H7 (cell line): ENCODE results near the gene PTN. TPM values are rescaled to one million over a fixed set of nuclear protein-coding genes. Genes with fewer than 3 reads are reported as not detected.
"Not testable (repeated sequence)": the region's sequence is repeated elsewhere in the genome, so short reads cannot be mapped to it uniquely, and the experiment has no call there.

ENCODE experiments used
- DNase-seq: peaks from one replicate; pipeline ENCODE4 v3.0.0; 2012
- H3K27me3 ChIP-seq: 2 replicates; pipeline ENCODE4 v1.6.0; 2011; ENCODE audit warnings: mild to moderate bottlenecking, low read length; ENCODE audit not compliant: control insufficient read depth, insufficient read depth
- H3K36me3 ChIP-seq: replicated peaks from 2 replicates; pipeline ENCODE4 v1.5.1; 2011; ENCODE audit warnings: low read length; ENCODE audit not compliant: control insufficient read depth, insufficient read depth
- H3K4me3 ChIP-seq: 2 replicates; pipeline ENCODE4 v1.5.1; 2011; ENCODE audit warnings: low read depth, mild to moderate bottlenecking, control low read depth, low read length, moderate library complexity; ENCODE audit not compliant: insufficient read depth
- total RNA-seq: library from RNA; depleted of rRNA; stranded (reverse); fragments of >200 nt; shearing (Covaris generic); gene quantifications from 2 replicates; pipeline ENCODE4 v1.2.3, GENCODE V29; 2014

Gene PTN
- total RNA-seq, 1 experiment from 2014 or later, result 15.0 TPM

GRCh38 chr7:137302081-137302480, 41.5 kb downstream of the PTN start:
- DNase-seq, result no peak
- H3K4me3 ChIP-seq, result no peak overlapping the region
- H3K27me3 ChIP-seq, result no peaks in the 10 kb centered on the region
- no peaks in the 10 kb centered on the region for H3K36me3 ChIP-seq

- DNase-seq, result no peak
- Histone ChIP-seq H3K27me3 (no peaks in the 10 kb centered on the region), H3K4me3 (no peak overlapping the region), H3K36me3 (no peaks in the 10 kb centered on the region)
These were observed 45.1 kb downstream of the PTN start for GRCh38 chr7:137298464-137298794.

- no peak for DNase-seq
- H3K4me3 ChIP-seq, result no peak overlapping the region
These were observed 45.7 kb downstream of the PTN start for GRCh38 chr7:137297551-137298463.

GRCh38 chr7:137296576-137296975, 47.0 kb downstream of the PTN start:
- no peak overlapping the region for H3K4me3 ChIP-seq
- no peak for DNase-seq
- no peaks in the 10 kb centered on the region for H3K36me3 ChIP-seq
- H3K27me3 ChIP-seq, result no peaks in the 10 kb centered on the region

More at GRCh38 chr7:137297551-137298463, 45.7 kb downstream of the PTN start:
- Histone ChIP-seq H3K27me3 (no peaks in the 10 kb centered on the region), H3K36me3 (no peaks in the 10 kb centered on the region)

- DNase-seq, result no peak
- H3K36me3 ChIP-seq, result no peaks in the 10 kb centered on the region
- H3K4me3 ChIP-seq, result no peak overlapping the region
- no peaks in the 10 kb centered on the region for H3K27me3 ChIP-seq
These were observed 47.7 kb downstream of the PTN start for GRCh38 chr7:137295739-137296324.

GRCh38 chr7:137289101-137289500, 54.4 kb downstream of the PTN start:
- H3K27me3 ChIP-seq, result no peaks in the 10 kb centered on the region

GRCh38 chr7:137287651-137288258, 55.8 kb downstream of the PTN start:
- H3K36me3 ChIP-seq, result no peaks in the 10 kb centered on the region
- no peaks in the 10 kb centered on the region for H3K27me3 ChIP-seq
- H3K4me3 ChIP-seq, result no peak overlapping the region
- no peak for DNase-seq

More at GRCh38 chr7:137289101-137289500, 54.4 kb downstream of the PTN start:
- Histone ChIP-seq H3K36me3 (no peaks in the 10 kb centered on the region), H3K4me3 (no peak overlapping the region)
- no peak for DNase-seq

- no peak for DNase-seq
- Histone ChIP-seq H3K27me3 (no peaks in the 10 kb centered on the region), H3K4me3 (no peak overlapping the region)
These were observed 60.4 kb downstream of the PTN start for GRCh38 chr7:137283153-137283552.

GRCh38 chr7:137282043-137282442, 61.5 kb downstream of the PTN start:
- no peak for DNase-seq
- Histone ChIP-seq H3K36me3 (no peaks in the 10 kb centered on the region), H3K27me3 (no peaks in the 10 kb centered on the region), H3K4me3 (no peak overlapping the region)

More at GRCh38 chr7:137283153-137283552, 60.4 kb downstream of the PTN start:
- H3K36me3 ChIP-seq, result no peaks in the 10 kb centered on the region

GRCh38 chr7:137276189-137276588, 67.3 kb downstream of the PTN start:
- no peak for DNase-seq
- Histone ChIP-seq H3K27me3 (no peaks in the 10 kb centered on the region), H3K4me3 (no peak overlapping the region), H3K36me3 (no peaks in the 10 kb centered on the region)

GRCh38 chr7:137272249-137272648, 71.3 kb downstream of the PTN start:
- no peak overlapping the region for H3K4me3 ChIP-seq
- H3K36me3 ChIP-seq, result no peaks in the 10 kb centered on the region
- H3K27me3 ChIP-seq, result no peaks in the 10 kb centered on the region
- no peak for DNase-seq

- no peak overlapping the region for H3K4me3 ChIP-seq
- DNase-seq, result no peak
- no peaks in the 10 kb centered on the region for H3K27me3 ChIP-seq
- no peaks in the 10 kb centered on the region for H3K36me3 ChIP-seq
These were observed 74.3 kb downstream of the PTN start for GRCh38 chr7:137269240-137269639.

- H3K36me3 ChIP-seq, H3K27me3 ChIP-seq, H3K4me3 ChIP-seq, DNase-seq: not testable (repeated sequence)
These were observed 75.3 kb downstream of the PTN start for GRCh38 chr7:137268001-137268865.

GRCh38 chr7:137266764-137267163, 76.8 kb downstream of the PTN start:
- no peak for DNase-seq
- H3K4me3 ChIP-seq, result no peak overlapping the region
- no peaks in the 10 kb centered on the region for H3K27me3 ChIP-seq
- H3K36me3 ChIP-seq, result no peaks in the 10 kb centered on the region
